Measurements from ENCODE around the gene TP63. TPM values are rescaled to one million over a fixed set of nuclear protein-coding genes. Genes with fewer than 3 reads are reported as not detected.
A peak's percentile ranks its signal among the peaks of the same experiment; 100 is the strongest.

Gene TP63
- total RNA-seq, 1 experiment from 2014 or later, result not detected

DNA sequence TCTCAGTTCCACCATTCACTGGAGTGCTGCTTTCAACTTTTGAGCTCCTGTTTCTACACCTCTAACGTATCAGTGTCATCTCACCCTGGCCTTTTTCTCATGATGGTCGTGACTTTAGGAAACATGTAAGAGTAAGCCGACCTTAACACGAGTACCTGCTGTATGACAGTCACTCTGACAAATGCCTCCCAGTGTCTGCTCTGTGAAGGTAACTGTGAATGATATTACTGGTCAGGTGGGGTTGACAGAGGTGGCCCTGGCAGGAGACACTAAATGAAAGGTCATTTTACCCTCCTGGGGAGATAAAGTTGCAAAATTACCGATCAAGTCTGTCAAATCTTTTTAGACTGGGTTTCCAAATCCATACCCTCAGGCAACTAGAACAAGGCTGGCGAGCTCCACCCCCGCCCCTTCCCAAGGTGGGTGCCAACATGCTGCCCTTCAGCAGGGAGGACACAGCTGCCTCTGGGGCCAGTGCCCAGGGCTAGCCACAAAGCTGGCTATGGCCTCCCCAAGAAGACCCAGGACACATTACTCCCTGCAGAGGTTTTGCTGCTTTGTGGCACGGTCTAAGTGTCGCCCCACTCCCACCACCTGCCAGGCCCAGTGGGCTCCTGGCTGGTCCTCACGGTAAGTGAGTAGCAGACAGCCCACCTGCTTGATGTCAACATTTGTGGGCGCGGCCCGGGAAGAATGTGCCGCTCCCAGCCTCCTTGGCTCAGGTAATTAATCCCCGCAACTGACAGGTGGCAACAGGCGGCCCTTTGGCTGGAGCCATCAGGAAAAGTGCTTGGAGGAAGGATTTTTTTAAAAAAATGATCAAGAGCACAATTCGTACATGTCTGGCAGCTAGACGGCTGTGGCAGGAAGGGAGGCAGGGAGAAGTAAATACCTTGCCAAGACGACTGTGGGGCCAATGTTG, 211.8 kb downstream of the TP63 start:
- Histone ChIP-seq H2AFZ (ENCODE audit: low read length) (no peak overlapping the region), H4K8ac (replicated peaks; ENCODE audit: insufficient read length, low read depth, low read length) (no peak overlapping the region), H3K79me1 (ENCODE audit: insufficient read depth, low read depth, low read length, poor library complexity, severe bottlenecking) (no peaks in the 10 kb centered on the region), H3K79me2 (ENCODE audit: insufficient read depth, low read length) (no peaks in the 10 kb centered on the region), H3K14ac (ENCODE audit: insufficient read depth, low read length) (no peak overlapping the region), H3K27ac (ENCODE audit: insufficient read length, low read depth, low read length) (no peak overlapping the region), H4K91ac (ENCODE audit: insufficient read length, low read depth, low read length) (no peak overlapping the region), H2AK5ac (ENCODE audit: insufficient read length, low read length) (no peak overlapping the region), H3K4ac (ENCODE audit: low read depth, low read length) (no peak overlapping the region), H2BK120ac (ENCODE audit: low read depth, low read length, poor library complexity, severe bottlenecking) (no peak overlapping the region), H4K20me1 (ENCODE audit: control insufficient read depth, insufficient read depth, insufficient read length) (no peaks in the 10 kb centered on the region), H3K23me2 (ENCODE audit: insufficient read length, low read depth, low read length, poor library complexity, severe bottlenecking) (no peaks in the 10 kb centered on the region), H2BK15ac (ENCODE audit: low read depth, low read length) (no peak overlapping the region), H2BK20ac (ENCODE audit: low read depth, low read length, poor library complexity, severe bottlenecking) (no peak overlapping the region), H3T11ph (ENCODE audit: low read length) (no peak overlapping the region), H3K9ac (ENCODE audit: extremely low read depth, insufficient read length, low read length) (no peak overlapping the region), H3K23ac (ENCODE audit: insufficient read length, low read depth, low read length) (no peak overlapping the region), H2BK5ac (ENCODE audit: insufficient read length, low read length) (no peak overlapping the region), H3K9me3 (ENCODE audit: control insufficient read depth, low read depth, low read length) (no peaks in the 10 kb centered on the region), H4K5ac (ENCODE audit: insufficient read length, low read depth, low read length) (no peak overlapping the region), H3K18ac (ENCODE audit: insufficient read length, low read depth, low read length) (no peak overlapping the region), H2BK12ac (ENCODE audit: insufficient read length, low read depth, low read length) (no peak overlapping the region), H3K4me1 (ENCODE audit: insufficient read depth, low read length) (no peaks in the 10 kb centered on the region), H3K4me2 (ENCODE audit: insufficient read depth, insufficient read length, low read length) (no peak overlapping the region), H3K27me3 (ENCODE audit: insufficient read depth, low read length) (no peaks in the 10 kb centered on the region), H3K56ac (ENCODE audit: insufficient read length, low read depth, low read length) (no peak overlapping the region)
- no peak overlapping the region for H3K27ac Mint-ChIP-seq
- no peaks in the 10 kb centered on the region for H3K27me3 Mint-ChIP-seq (ENCODE audit: low read depth)
- DNase-seq, result peak; percentile 30
- H3K9me3 Mint-ChIP-seq, result no peaks in the 10 kb centered on the region
- no CpG with 5 or more reads among the region's 19 CpGs for WGBS (ENCODE audit: extremely low coverage, insufficient read length, low lambda C conversion rate)
- peaks cover 3 to 6% of the 10 kb centered on the region in 2 experiments; a peak in 1 of 4 replicates for H3K4me1 Mint-ChIP-seq
- TF ChIP-seq, protein P1, sequence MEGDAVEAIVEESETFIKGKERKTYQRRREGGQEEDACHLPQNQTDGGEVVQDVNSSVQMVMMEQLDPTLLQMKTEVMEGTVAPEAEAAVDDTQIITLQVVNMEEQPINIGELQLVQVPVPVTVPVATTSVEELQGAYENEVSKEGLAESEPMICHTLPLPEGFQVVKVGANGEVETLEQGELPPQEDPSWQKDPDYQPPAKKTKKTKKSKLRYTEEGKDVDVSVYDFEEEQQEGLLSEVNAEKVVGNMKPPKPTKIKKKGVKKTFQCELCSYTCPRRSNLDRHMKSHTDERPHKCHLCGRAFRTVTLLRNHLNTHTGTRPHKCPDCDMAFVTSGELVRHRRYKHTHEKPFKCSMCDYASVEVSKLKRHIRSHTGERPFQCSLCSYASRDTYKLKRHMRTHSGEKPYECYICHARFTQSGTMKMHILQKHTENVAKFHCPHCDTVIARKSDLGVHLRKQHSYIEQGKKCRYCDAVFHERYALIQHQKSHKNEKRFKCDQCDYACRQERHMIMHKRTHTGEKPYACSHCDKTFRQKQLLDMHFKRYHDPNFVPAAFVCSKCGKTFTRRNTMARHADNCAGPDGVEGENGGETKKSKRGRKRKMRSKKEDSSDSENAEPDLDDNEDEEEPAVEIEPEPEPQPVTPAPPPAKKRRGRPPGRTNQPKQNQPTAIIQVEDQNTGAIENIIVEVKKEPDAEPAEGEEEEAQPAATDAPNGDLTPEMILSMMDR (conservative IDR thresholded peaks at IDR 0.05), result no peak
- H3K36me3 Mint-ChIP-seq (ENCODE audit: insufficient read depth in 1 of 3, low read depth in 3 of 3), result no peaks in the 10 kb centered on the region
- no peak overlapping the region for H3K4me3 Mint-ChIP-seq

Data from H9 (cell line).